ENCODE measurements around the gene ELF5. TPM values are rescaled to one million over a fixed set of nuclear protein-coding genes. Genes with fewer than 3 reads are reported as not detected.

ELF5 gene
- total and polyA plus RNA-seq, 10 of the 15 experiments (the other 5 are each of a cell fraction or from before 2014, with no cell fraction given) = not detected

GRCh38 chr11:34490304-34490703 is 23.3 kb downstream of the ELF5 start:
- ATAC-seq = no peak
- RAD21 ChIA-PET (ENCODE audit: unreplicated experiment) = interaction anchor here (1.0 kb wide), 1 partner anchor 125 kb away, joined by 3 read pairs; no protein-coding TSS in a partner anchor
- BruUV-seq (replicated peaks) = no TSS peak
- intact Hi-C loops (cut with micrococcal nuclease; ENCODE audit: unreplicated experiment) (loop anchor here (5.0 to 10.0 kb wide), 3 partner anchors 308 to 636 kb away; no protein-coding TSS in a partner anchor), in situ Hi-C loops (cut with MboI) (loop anchor here (5.0 to 25.0 kb wide), 3 partner anchors 123 to 646 kb away; no protein-coding TSS in a partner anchor)
- Histone ChIP-seq H3K4me1 (ENCODE audit: control insufficient read depth, insufficient read depth, low read length) (peaks cover 4% of the 10 kb centered on the region; the same call in 1 of the 2 replicates), H3K4me3 (no peak overlapping the region), H3K9ac (ENCODE audit: control insufficient read depth, insufficient read depth, low read length) (no peak overlapping the region), H3K27me3 (replicated peaks in 1 of 2; ENCODE audit: control insufficient read depth in 2 of 2, insufficient read depth in 2 of 2, low read length in 1 of 2) (no peaks in the 10 kb centered on the region; a peak in 2 of 4 replicates), H3K36me3 (ENCODE audit: control insufficient read depth in 2 of 2, insufficient read depth in 2 of 2, low read length in 1 of 2) (no peaks in the 10 kb centered on the region), H3K79me2 (ENCODE audit: control insufficient read depth, insufficient read depth, low read length) (no peaks in the 10 kb centered on the region), H3K4me2 (ENCODE audit: control insufficient read depth, insufficient read depth) (no peak overlapping the region), H2AFZ (ENCODE audit: control insufficient read depth, low read depth, low read length) (no peak overlapping the region), H3K27ac (ENCODE audit: control insufficient read depth, insufficient read depth) (no peak overlapping the region), H4K20me1 (ENCODE audit: control insufficient read depth, insufficient read depth) (no peaks in the 10 kb centered on the region), H3K9me3 (replicated peaks; ENCODE audit: control insufficient read depth, insufficient read depth, low read length) (no peaks in the 10 kb centered on the region)
- CTCF ChIA-PET = interaction anchor here (0.9 to 10.5 kb wide), 3 partner anchors 21 to 126 kb away, joined by 3 to 177 read pairs (median 4); no protein-coding TSS in a partner anchor
- POLR2A ChIA-PET = no interaction called here
- no peak for DNase-seq (ENCODE audit: low read depth, low spot score)
- TF ChIP-seq SRF (IDR thresholded peaks at IDR 0.05; ENCODE audit: low read depth in 2 of 2, low read length in 2 of 2) (no peak), YBX1 (IDR thresholded peaks at IDR 0.05) (no peak), PML (IDR thresholded peaks at IDR 0.05; ENCODE audit: low read length) (no peak), SKIL (IDR thresholded peaks at IDR 0.05; ENCODE audit: low read depth, poor library complexity, severe bottlenecking) (no peak), CREB1 (IDR thresholded peaks at IDR 0.05; ENCODE audit: low read depth) (no peak), TCF3 (IDR thresholded peaks at IDR 0.05; ENCODE audit: borderline replicate concordance, insufficient read depth, low read depth, low read length) (no peak), RBBP5 (conservative IDR thresholded peaks at IDR 0.05) (no peak), CBFB (IDR thresholded peaks at IDR 0.05; ENCODE audit: low read depth) (no peak), POLR2AphosphoS2 (IDR thresholded peaks at IDR 0.05; ENCODE audit: low read depth, low read length) (no peak)
- no peak for FAIRE-seq
- SMC1A ChIA-PET (ENCODE audit: uncharacterized antibody, unreplicated experiment) = interaction anchor here (1.3 to 4.6 kb wide), 3 partner anchors 10 to 127 kb away, joined by 4 to 17 read pairs (median 14); no protein-coding TSS in a partner anchor
- WGBS (ENCODE audit: insufficient coverage, insufficient replicate concordance, low lambda C conversion rate, missing lambda C conversion rate) = 74% methylated on average over 2 of the region's 2 CpGs
